Activated CD4-positive, alpha-beta T cell treated with anti-CD3 and anti-CD28 coated beads, Interleukin-2, amount 10 ng/mL, durations not matched to agents 7 days and 5 days (primary cell): ENCODE data around the gene PRR12. TPM values are rescaled to one million over a fixed set of nuclear protein-coding genes. Genes with fewer than 3 reads are reported as not detected.

Experiments
- CTCF ChIA-PET: fragments of 350-600 bp; sonication (Branson Sonifier 250); formaldehyde crosslinking; loops from one replicate; lab custom pipeline; 2021; ENCODE audit warnings: antibody characterized with exemption; lab: Charles Lee
- POLR2A ChIA-PET: fragments of 350-600 bp; sonication (Branson Sonifier 250); formaldehyde crosslinking; loops from one replicate; lab custom pipeline; 2021; ENCODE audit warnings: antibody characterized with exemption; lab: Charles Lee
- DNase-seq: peaks from one replicate; pipeline ENCODE4 v3.0.0-alpha.2; 2020
- H3K27ac Mint-ChIP-seq: one replicate; pipeline ENCODE4 v1.8.0; 2021; ENCODE audit warnings: mild to moderate bottlenecking, moderate library complexity, mixed read lengths
- H3K27me3 Mint-ChIP-seq: one replicate; pipeline ENCODE4 v1.8.0; 2021; ENCODE audit warnings: mixed read lengths
- H3K36me3 Mint-ChIP-seq: one replicate; pipeline ENCODE4 v1.8.0; 2021; ENCODE audit warnings: low read depth, mixed read lengths
- H3K4me1 Mint-ChIP-seq: one replicate; pipeline ENCODE4 v1.8.0; 2021; ENCODE audit warnings: mixed read lengths
- H3K4me3 Mint-ChIP-seq: one replicate; pipeline ENCODE4 v1.8.0; 2021; ENCODE audit warnings: mild to moderate bottlenecking, moderate library complexity, mixed read lengths
- H3K9me3 Mint-ChIP-seq: one replicate; pipeline ENCODE4 v1.8.0; 2021; ENCODE audit warnings: mixed read lengths
- total RNA-seq, 2 experiments: library from RNA; stranded (reverse); gene quantifications; one replicate each; pipeline ENCODE4 v1.2.3, GENCODE V29; 2021

The PRR12 gene
- total RNA-seq, 2 experiments from 2014 or later: 41.5 to 45.9 TPM

- no peak overlapping the region for H3K27ac Mint-ChIP-seq
- POLR2A ChIA-PET: interaction anchor here (1.0 kb wide), 1 partner anchor 32 kb away, joined by 3 read pairs; the partner anchor contains the start of gene RRAS
- CTCF ChIA-PET: interaction anchor here (0.6 to 2.0 kb wide), 16 partner anchors 12 to 256 kb away, joined by 3 to 10 read pairs (median 3); partner anchors contain the start of genes ADM5, RPS11 and RRAS
Observed at GRCh38 chr19:49672131-49672919, 81.3 kb downstream of the PRR12 start.

More at GRCh38 chr19:49672131-49672919, 81.3 kb downstream of the PRR12 start:
- peaks cover 23% of the 10 kb centered on the region for H3K4me1 Mint-ChIP-seq
- peak; percentile 81 for DNase-seq
- H3K36me3 Mint-ChIP-seq: peaks cover 13% of the 10 kb centered on the region
- no peaks in the 10 kb centered on the region for H3K27me3 Mint-ChIP-seq
- H3K9me3 Mint-ChIP-seq: no peaks in the 10 kb centered on the region
- no peak overlapping the region for H3K4me3 Mint-ChIP-seq

Other genes with a start within 250 kb of the PRR12 start
- not detected for gene TEAD2, start 228.8 kb upstream of the PRR12 start, total RNA-seq
- not detected for gene DKKL1, start 227.3 kb upstream of the PRR12 start, total RNA-seq
- gene KASH5, start 202.9 kb upstream of the PRR12 start, total RNA-seq: under 1 TPM; 0.45 to 0.85 TPM
- 1 to 10 TPM in 1 of 2 experiments, under 1 TPM in 1; 0.52 to 1.2 TPM for gene PTH2, start 167.7 kb upstream of the PRR12 start, total RNA-seq
- not detected for gene GFY, start 165.8 kb upstream of the PRR12 start, total RNA-seq
- under 1 TPM; 0.15 to 0.25 TPM for gene SLC17A7, start 149.7 kb upstream of the PRR12 start, total RNA-seq
- gene PIH1D1, start 139.4 kb upstream of the PRR12 start, total RNA-seq: 100 to 1,000 TPM; 146 to 176 TPM
- 10 to 100 TPM; 49.2 to 60.4 TPM for gene ALDH16A1, start 138.0 kb upstream of the PRR12 start, total RNA-seq
- gene FLT3LG, start 117.0 kb upstream of the PRR12 start, total RNA-seq: 100 to 1,000 TPM; 348 to 355 TPM
- 1,000 to 10,000 TPM; 2,327 to 2,349 TPM for gene RPL13A, start 103.6 kb upstream of the PRR12 start, total RNA-seq
- gene RPS11, start 94.7 kb upstream of the PRR12 start, total RNA-seq: 1,000 to 10,000 TPM; 1,996 to 2,084 TPM
- gene FCGRT, start 78.5 kb upstream of the PRR12 start, total RNA-seq: 10 to 100 TPM; 25.0 to 27.4 TPM
- gene RCN3, start 63.2 kb upstream of the PRR12 start, total RNA-seq: 1 to 10 TPM; 4.2 TPM
- gene NOSIP, start 10.6 kb upstream of the PRR12 start, total RNA-seq: 100 to 1,000 TPM; 288 TPM
- 1 to 10 TPM; 1.1 TPM for gene PRRG2, start 9.9 kb upstream of the PRR12 start, total RNA-seq
- 1 to 10 TPM; 9.0 to 9.5 TPM for gene RRAS, start 49.0 kb downstream of the PRR12 start, total RNA-seq
- gene SCAF1, start 51.0 kb downstream of the PRR12 start, total RNA-seq: 10 to 100 TPM; 48.1 to 59.9 TPM
- 100 to 1,000 TPM; 157 to 168 TPM for gene IRF3, start 74.7 kb downstream of the PRR12 start, total RNA-seq
- 10 to 100 TPM; 73.9 to 80.7 TPM for gene BCL2L12, start 74.8 kb downstream of the PRR12 start, total RNA-seq
- gene PRMT1, start 86.1 kb downstream of the PRR12 start, total RNA-seq: 100 to 1,000 TPM; 125 to 130 TPM
- 1 to 10 TPM; 3.7 to 4.9 TPM for gene ADM5, start 98.4 kb downstream of the PRR12 start, total RNA-seq
- gene CPT1C, start 99.9 kb downstream of the PRR12 start, total RNA-seq: 1 to 10 TPM in 1 of 2 experiments, under 1 TPM in 1; 0.79 to 1.3 TPM
- 1 to 10 TPM; 4.5 to 5.4 TPM for gene TSKS, start 172.1 kb downstream of the PRR12 start, total RNA-seq
- gene AP2A1, start 175.8 kb downstream of the PRR12 start, total RNA-seq: 10 to 100 TPM; 77.2 to 87.9 TPM
- 10 to 100 TPM; 13.3 to 13.9 TPM for gene FUZ, start 222.1 kb downstream of the PRR12 start, total RNA-seq
- gene MED25, start 227.1 kb downstream of the PRR12 start, total RNA-seq: 10 to 100 TPM; 57.9 to 62.7 TPM